Astrocyte of the cerebellum (primary cell): Measurements from ENCODE around the gene DIPK1A.
A peak's percentile ranks its signal among the peaks of the same experiment; 100 is the strongest.

Experiments
- DNase-seq: peaks from one replicate; pipeline ENCODE4 v3.0.0-alpha.2; 2011; ENCODE audit warnings: low read depth
- H3K4me3 ChIP-seq: 2 replicates; pipeline ENCODE4 v1.5.1; 2011; ENCODE audit warnings: mild to moderate bottlenecking, low read depth, low read length, moderate library complexity
- CTCF ChIP-seq: IDR thresholded peaks from 2 replicates; pipeline ENCODE4 v1.5.1; 2012; ENCODE audit warnings: low read length, low read depth, moderate library complexity, mild to moderate bottlenecking; ENCODE audit errors: missing control alignments
- in situ Hi-C: cut with HindIII; loops from 2 replicates; pipeline ENCODE4 v1.10.0; 2017; ENCODE audit warnings: low sequenced_read_pairs

DIPK1A gene

GRCh38 chr1:92862605-92863004 lies 98.7 kb downstream of the DIPK1A start:
- no peak for TF ChIP-seq CTCF
- in situ Hi-C loops = loop anchor here (25.0 kb wide), 1 partner anchor 150 kb away; no protein-coding TSS in a partner anchor
- no peak overlapping the region for H3K4me3 ChIP-seq
- no peak for DNase-seq

- DNase-seq = no peak
- in situ Hi-C loops = loop anchor here (25.0 kb wide), 1 partner anchor 153 kb away; no protein-coding TSS in a partner anchor
- TF ChIP-seq CTCF = no peak
- H3K4me3 ChIP-seq = no peak overlapping the region
Measured at GRCh38 chr1:92859400-92860039, 101.7 kb downstream of the DIPK1A start.

GRCh38 chr1:92858564-92859399 lies 102.5 kb downstream of the DIPK1A start:
- peak; percentile 74 for DNase-seq
- in situ Hi-C loops = loop anchor here (25.0 kb wide), 1 partner anchor 154 kb away; no protein-coding TSS in a partner anchor
- no peak overlapping the region for H3K4me3 ChIP-seq
- peak; percentile 86 for TF ChIP-seq CTCF

- DNase-seq = no peak
- in situ Hi-C loops = loop anchor here (25.0 kb wide), 1 partner anchor 154 kb away; no protein-coding TSS in a partner anchor
- no peak for TF ChIP-seq CTCF
- no peak overlapping the region for H3K4me3 ChIP-seq
Measured at GRCh38 chr1:92857817-92858216, 103.4 kb downstream of the DIPK1A start.

GRCh38 chr1:92855236-92855635 lies 106.0 kb downstream of the DIPK1A start:
- no peak overlapping the region for H3K4me3 ChIP-seq
- DNase-seq = no peak
- in situ Hi-C loops = loop anchor here (25.0 kb wide), 1 partner anchor 157 kb away; no protein-coding TSS in a partner anchor
- TF ChIP-seq CTCF = no peak

GRCh38 chr1:92854101-92854785 lies 107.0 kb downstream of the DIPK1A start:
- no peak for DNase-seq
- TF ChIP-seq CTCF = no peak
- in situ Hi-C loops = loop anchor here (25.0 kb wide), 1 partner anchor 158 kb away; no protein-coding TSS in a partner anchor

More at GRCh38 chr1:92854101-92854785, 107.0 kb downstream of the DIPK1A start:
- no peak overlapping the region for H3K4me3 ChIP-seq
